GM21786 (cell line): ENCODE data around the gene MAP3K7CL.

Source experiments
- ATAC-seq: cut with Tn5 transposase; IDR thresholded peaks from one replicate; pipeline ENCODE4 v1.9.1; 2021; ENCODE audit not compliant: unreplicated experiment

Gene MAP3K7CL

DNA sequence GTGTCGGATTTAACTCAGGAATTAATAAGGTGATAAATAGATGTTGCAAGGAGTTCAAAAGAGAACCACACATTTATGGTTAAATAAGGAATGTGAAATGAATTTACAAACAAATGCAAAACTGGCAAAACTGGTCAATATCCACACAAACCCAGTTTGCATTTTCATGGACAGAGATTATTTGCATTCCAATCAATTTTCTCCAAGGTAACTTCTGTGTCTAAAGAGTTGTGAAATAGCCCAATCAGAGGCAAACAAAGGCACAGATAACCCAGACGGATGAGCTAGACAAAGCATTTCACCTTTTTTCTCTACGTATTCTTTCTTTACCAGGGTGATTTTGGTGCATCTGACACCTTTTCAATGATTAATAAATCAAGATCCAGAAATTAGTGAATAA is 63.9 kb downstream of the MAP3K7CL start:
- ATAC-seq: no peak

DNA sequence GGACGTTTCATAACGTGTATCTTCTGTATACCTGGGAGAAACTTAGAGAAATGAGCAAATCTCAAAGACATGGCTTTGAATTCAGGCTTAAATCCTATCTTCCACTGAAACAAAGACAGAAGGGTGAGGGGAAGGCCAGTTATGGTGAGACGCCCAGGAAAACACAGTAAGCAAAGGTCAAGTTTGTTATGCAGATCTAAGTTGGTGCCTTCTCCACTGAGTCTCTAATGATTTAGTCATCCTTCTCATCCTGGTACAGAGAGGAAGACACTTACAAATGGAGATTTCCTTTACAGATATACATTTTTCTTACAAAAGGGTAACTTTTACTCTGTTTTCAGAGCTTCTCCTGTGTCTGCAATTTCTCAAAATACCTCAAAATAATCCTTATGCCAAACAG is 64.4 kb downstream of the MAP3K7CL start:
- no peak for ATAC-seq

DNA sequence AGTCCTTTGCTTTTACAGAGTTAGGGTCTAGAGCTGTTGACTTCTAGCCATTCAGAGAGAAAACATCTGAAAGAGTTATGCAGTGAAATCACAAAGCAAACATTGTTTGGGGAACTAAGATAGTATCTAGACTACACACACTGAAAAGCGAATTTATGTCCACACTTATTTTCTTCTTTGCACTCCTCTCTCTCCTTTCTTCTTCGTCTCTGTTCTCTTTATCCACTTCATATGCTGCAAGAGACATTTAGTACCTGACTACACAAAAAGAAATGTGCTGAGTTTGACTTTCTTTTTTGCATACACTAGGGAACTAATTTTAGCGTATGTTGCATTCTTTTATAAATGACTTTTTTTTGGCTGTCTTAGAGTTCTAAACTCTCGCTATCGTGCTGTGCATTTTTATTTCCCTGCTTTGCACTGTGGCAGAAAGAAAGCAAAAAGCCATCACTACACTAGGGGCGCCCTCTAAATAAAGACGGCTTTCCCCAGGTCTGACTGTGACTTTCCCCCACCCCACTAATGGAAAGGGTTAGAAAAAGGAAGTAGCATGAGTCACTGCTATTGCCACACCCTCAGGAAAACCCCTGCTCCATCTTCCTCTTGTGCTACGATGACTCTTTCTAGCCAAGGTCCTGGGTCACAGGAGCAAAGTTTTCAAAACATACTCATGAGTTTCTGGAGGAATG is 65.7 kb downstream of the MAP3K7CL start:
- ATAC-seq: peak; percentile 96

DNA sequence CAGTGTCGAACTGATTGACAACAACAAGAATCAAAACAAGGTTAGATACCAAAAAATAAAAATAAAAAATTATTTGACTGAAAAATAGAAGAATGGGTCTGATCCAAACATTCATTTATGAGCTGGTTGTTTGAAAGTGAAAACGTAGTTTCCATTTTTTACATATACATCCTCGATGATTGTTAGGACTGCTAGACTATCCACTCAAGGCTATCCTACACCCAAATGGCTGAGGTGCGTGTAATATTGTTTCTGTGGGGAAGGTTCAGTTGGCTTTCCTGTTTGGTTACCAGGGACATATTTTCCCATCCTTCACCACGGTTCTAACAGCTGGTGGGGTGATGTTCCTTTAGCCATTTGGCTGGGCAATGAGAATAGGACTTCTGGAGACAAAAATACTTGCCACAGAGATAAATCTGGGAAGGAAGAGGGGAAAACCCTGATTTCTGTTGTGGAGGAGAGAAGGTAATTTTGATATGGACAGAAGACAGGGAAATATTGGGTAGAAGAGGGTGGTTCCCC is 66.3 kb downstream of the MAP3K7CL start:
- peak; percentile 25 for ATAC-seq

DNA sequence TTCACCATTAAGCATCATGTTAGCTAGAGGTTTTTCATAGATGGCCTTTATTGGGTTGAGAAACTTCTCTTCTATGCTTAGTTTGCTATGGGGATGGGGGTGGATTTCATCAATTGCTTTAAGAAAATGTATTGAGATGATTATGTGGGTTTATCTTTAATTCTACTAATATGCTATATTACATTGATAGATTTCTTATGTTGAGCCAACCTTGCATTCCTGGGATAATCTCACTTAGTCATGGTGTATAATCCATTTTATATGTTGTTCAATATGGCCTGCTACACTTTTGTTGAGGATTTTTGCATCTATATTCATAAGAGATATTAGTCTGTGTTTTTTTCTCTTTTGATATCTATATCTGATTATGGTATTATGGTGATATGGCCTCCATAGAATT is 70.7 kb downstream of the MAP3K7CL start:
- no peak for ATAC-seq

DNA sequence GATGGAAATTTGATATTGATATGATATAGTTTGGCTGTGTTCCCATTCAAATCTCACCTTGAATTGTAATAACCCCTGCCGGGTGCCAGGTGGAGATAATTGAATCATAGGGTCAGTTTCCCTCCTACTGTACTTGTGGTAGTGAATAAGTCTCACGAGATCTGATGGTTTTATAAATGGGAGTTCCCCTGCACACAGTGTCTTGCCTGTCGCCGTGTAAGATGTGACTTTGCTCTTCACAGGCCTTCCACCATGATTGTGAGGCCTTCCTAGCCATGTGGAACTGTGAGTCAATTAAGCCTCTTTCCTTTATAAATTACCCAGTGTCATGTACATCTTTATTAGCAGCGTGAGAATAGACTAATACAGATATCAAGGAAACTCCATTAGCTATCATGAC is 74.6 kb downstream of the MAP3K7CL start:
- ATAC-seq: no peak

DNA sequence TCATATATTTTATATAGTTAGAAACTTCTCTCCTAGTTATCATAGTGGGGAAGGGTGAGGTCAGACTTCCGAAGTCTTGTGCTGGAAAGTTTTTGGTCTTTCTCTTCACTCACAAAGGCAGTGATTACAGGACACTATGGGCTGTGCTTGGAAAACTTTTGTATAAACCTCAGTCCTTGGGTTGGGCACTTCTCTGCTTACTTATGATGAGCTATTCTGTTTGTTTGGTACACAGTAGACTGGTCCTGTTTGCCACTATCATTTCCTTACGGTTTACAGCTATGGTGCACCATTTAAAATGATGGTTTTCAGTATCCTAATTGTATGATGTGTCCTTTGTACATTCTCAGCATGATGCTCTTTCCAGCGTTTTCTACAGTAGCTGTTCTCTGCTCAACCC is 75.5 kb downstream of the MAP3K7CL start:
- ATAC-seq: no peak

DNA sequence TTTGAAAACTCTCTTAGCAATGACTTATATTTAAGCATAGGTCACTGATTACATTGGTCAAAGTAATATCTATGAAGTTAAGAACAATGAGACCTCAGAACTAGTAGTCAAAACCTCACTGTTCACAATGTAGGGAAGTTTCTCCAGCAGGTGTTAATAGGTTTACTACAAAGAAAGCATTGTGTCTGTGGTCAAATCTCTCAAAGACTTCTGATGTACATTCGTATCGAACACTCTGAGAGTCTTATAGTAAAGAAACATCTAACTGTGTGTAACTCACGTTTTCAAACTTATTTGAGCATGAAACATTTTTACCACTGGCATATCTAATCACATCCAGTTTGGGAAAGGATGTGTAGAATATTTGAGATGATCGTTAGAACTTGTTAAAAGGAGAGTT is 76.0 kb downstream of the MAP3K7CL start:
- ATAC-seq: no peak

DNA sequence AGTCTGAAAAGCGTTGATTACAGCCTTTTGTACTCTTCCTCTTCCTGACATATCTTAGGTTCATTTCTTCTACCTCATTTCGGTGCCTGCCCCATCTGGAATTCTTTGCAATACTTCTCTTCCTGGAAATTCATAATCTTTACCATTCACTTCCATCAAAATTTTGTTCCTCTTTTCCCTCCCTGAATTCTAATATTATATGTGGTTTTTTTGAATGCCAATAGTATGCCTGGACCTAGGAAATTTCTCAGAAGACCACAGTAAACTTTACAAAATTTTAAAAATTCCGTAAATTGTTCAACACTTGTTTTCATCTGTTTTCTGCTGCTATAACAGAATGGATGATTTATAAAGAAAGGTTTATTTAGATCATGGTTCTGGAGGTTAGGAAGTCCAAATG is 76.8 kb downstream of the MAP3K7CL start:
- no peak for ATAC-seq

DNA sequence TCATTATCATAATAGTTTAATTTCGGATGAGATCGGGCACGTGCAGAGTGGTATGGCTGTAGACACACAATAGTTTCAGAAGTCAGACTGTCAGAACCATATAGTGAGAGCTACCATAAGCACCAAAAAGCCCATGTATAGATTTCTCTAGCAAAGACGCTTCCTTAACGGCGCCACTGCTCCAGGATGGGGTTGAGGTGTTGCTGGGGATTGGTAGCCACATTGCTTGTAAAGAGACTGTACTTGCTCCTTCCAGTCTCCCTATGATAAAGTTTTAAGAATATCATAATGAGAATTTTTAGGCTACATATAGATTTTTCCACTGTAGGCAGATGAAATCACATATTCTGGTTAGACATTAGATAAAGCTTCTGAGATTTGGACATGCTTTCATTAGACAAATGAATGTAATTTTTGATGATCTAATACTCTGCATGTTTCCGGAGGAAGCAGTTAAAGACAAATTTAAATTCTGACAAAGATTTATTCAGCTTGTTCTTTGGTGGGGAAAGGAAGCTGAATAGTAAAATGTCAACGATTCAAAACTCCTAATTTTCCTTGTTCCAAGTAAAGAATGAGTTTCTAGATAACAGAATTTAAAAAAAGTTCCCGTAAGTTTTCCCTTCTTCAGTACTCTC is 77.7 kb downstream of the MAP3K7CL start:
- ATAC-seq: no peak

DNA sequence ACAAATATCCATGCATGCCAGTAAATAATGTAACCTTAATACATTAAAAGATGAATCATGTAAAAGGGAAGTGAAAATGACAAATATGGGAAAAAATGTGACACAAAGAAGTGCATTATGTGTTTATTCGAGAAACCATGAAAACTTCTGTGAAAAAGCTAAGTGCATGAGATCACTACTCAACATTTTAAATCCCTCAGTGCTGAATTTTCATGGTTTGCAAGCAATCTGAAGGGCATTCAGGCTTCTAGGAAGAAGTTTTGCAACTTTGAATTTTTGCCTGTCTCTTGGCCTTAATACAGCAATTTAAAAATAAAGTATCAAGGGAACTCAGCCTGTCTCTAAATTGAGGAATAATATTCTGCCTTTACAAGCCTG is 78.2 kb downstream of the MAP3K7CL start:
- ATAC-seq: no peak

DNA sequence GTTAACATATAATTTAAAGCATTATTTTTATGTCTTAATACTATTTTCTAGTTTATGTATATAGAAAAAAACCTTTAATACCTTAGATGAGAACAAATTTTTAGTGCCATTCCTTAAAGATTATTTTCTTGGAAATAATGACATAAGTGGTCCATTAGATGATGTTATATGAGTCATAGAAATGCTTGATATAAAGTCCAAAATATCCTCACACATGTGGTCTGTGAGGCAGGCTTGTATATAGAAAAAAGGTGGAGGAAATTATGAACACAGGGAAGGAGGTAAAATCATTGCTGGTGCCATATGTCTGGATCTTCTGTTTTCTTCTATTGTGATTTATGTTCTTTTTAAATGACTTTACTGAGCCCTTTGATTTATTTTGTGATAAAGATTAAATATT is 79.3 kb downstream of the MAP3K7CL start:
- ATAC-seq: no peak

DNA sequence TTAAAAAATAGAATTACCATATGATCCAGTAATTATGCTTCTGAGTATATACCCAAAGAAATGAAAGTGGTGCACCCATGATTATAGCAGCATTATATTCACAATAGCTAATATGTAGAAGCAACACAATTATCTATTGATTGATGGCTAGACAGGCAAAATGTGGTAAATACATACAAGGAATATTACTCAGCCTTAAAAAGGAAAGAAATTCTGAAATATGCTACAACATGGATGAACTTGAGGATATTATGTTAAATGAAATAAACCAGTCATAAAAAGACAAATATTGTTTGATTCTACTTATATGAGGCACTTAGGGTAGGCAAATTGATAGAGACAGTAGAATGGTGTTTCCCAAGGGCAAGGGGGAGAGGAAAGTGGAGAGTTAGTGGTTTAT is 80.8 kb downstream of the MAP3K7CL start:
- ATAC-seq: no peak

DNA sequence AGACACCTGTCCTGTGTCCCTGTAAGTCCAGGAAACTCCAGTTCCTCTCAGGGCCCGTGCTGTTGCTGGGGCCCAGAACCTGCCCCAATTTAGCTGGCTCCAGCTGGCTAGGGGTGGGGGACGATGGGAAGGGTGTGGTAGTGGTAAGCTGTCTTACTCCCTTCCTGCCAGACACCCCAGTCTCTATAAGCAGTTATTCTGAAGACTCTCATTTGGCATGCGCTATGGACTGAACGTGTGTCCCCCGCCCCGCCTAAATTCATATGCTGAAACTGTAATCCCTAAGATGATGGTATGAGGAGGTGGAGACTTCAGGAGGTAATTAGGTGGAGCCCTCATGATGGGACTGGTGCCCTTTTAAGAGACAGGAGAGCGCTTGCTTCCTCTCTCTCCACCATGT is 82.0 kb downstream of the MAP3K7CL start:
- no peak for ATAC-seq

DNA sequence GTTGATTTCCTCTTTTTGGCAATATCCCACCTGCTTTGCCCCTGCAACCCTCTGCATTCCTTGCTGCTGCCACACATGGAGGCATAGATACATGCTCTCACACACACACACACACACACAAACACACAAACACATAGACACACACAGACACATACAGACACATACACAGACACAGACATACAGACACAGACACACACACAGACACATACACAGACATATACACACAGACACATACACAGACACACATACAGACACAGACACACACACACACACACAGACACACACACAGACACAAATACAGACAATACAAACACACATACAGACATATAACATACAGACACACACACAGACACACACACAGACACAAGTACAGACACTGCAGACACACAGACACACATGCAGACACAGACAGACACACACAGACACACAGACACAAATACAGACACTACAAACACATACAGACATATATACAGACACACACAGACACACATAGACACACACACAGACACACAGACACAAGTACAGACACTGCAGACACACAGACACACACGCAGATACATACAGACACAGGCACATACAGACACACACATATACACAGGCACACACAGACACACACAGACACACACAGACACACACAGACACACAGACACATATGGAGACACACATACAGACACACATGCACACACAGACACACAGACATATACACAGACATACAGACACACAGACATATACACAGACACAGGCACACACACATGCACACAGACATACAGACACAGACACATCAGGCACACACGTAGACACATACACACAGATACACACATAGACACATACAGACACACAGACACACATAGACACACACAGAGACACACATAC is 83.3 kb downstream of the MAP3K7CL start:
- ATAC-seq: no peak

DNA sequence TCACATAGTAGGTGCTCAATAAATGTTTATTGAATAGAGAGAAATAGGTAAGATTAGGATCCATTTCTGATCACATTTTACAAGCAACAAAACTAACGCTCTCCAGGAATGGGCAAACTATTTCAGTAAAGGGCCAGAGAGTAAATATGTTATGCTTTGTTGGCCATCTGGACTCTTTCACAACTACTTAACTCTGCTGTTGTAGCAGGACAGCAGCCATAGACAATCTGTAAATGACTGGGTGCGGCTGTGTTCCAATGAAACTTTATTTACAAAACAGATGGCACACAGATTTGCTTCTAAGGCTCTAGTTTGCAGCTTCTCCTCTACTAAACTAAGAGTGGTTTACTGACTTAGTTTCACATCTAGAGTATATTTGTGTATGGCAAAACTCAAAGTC is 85.3 kb downstream of the MAP3K7CL start:
- no peak for ATAC-seq

DNA sequence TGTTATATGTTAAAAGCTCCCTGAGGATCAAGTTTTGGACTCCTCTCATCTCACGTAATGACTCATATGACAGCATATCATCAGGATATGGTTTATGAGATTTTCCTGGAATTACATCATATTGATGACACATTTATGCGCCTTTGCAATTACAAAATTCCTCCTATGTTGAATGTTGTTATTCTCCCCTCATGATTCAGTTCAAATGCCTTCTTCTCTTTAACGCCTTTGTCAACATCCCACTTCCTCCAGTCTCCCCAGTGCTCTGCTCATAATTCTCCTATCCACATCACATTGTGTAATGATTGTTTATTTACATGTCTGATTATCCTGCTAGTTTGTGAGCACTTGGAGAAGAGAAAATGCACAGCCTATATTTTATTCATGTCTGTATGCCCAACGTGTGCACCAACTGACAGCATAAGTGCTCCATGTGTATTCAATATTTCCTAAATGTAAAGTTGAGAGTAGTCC is 87.4 kb downstream of the MAP3K7CL start:
- no peak for ATAC-seq

DNA sequence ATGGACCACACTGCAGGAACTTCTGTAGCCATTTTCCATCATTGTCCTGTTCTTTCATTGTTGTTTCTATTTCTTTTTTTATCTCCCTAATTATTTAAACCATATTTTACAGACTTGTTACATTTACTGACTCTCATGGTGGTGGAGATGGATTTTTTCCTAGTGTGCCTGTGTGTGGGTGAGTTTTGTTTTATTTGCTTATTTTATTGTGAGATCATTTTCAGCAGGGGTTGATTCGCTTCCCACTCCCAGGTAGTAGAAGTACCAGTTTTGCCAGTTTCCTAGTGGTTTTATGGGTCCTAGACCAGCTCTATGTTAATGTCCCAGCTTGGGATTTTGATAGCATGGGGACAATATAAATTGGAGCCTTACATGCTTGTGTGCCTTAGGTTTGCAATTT is 88.3 kb downstream of the MAP3K7CL start:
- no peak for ATAC-seq

DNA sequence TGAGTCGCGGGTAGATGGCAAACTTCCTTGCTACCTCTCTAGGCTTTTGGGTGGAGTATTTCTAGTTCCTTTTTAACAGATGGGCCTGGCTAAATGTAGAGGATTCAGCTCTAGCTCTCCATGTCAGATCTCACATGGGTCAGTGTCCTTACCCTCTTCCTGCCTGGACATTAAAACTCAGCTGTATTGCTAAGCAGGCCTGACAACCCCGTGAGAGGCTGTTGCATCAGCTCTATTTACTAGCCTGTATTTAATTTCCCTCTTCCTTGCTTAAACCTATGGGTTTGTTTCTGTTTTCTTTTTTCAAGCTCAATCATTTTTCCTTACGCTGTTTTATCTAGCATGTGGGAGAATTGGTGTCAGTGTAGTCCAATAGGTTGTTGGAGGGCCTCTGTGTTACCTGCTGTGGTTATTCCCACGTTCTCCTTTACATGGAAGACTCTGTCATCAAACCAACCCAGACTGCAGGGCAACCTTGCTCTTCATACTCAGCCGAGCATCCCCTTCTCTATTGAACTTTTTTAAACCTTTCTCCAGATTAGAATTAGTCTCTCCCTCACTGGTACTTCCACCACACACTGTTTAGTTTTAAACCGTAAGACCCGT is 88.8 kb downstream of the MAP3K7CL start:
- ATAC-seq: no peak

DNA sequence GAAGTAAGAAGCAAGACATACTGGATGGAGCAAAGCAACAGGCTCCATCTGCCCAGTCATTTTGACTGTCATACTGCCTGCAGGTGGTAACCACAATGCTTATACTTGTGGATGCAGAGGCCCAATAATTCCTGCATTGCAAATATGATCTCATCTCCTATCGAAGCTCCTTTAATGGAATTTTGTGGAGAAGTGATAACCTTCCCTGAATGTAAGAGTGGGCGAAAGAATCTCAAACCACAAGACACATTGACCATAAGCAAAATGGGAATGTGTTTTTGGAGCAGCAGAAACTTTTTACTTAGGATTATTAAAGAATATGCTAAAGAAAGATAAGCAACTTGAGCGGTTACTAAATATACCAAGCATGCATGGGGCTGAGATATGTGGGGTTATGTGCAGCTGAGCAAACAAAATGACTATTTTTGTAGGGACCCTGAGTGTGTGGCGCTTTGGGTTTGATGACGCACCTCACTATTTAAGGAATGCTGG is 90.9 kb downstream of the MAP3K7CL start:
- no peak for ATAC-seq

DNA sequence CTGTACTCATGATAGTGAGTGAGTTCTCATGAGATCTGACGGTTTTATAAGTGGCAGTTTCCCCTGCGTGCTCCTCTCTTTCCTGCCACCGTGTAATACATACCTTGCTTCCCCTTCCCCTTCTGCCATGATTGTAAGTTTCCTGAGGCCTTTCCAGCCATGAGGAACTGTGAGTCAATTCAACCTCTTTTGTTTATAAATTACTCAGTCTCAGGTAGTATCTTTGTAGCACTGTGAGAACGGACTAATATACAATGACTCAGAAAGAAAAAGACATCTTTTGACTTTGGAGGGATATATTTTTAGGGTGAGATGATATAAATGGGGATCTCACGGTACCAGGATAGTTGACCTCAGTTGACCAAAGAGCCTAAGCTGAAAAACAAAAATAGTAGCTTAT is 93.6 kb downstream of the MAP3K7CL start:
- ATAC-seq: no peak
